HepG2 (cell line): ENCODE data around the gene RDH12. TPM values are rescaled to one million over a fixed set of nuclear protein-coding genes. Genes with fewer than 3 reads are reported as not detected.

Experiments used
- ATAC-seq: fragments of 200-7000 bp; cut with Tn5 transposase; 3 replicates; pipeline ENCODE4 v1.9.1; 2020; ENCODE audit warnings: mild to moderate bottlenecking, moderate library complexity
- BruUV-seq: library from RNA; stranded (reverse); fragments of 400-500 nt; replicated peaks from 2 replicates; lab custom pipeline; 2021; lab: Mats Ljungman, UMichigan
- CTCF ChIA-PET: fragments of 300-600 bp; formaldehyde crosslinking; extraction: SDS; loops from one replicate; lab custom pipeline; 2021; ENCODE audit warnings: low total read pairs, inconsistent platforms, low intra/inter-chr PET ratio; lab: Yijun Ruan, JAX
- POLR2A ChIA-PET: fragments of 350-600 bp; sonication (Branson Sonifier 250); formaldehyde crosslinking; loops from one replicate; lab custom pipeline; 2020; ENCODE audit warnings: antibody characterized with exemption, inconsistent platforms; lab: Yijun Ruan, JAX
- DNase-seq: peaks from one replicate; pipeline ENCODE4 v3.0.0-alpha.2; 2015; ENCODE audit warnings: low spot score
- FAIRE-seq: peaks from 3 replicates; lab custom pipeline; 2011; peaks lifted over from hg19 to GRCh38; lab: Jason Lieb, UNC
- H2AFZ ChIP-seq: one replicate; pipeline ENCODE4 v1.6.1; 2011; ENCODE audit warnings: low read length, inconsistent platforms
- H3K27ac ChIP-seq: fragments of 300-600 bp; 3 replicates; pipeline ENCODE4 v1.8.0; 2011; ENCODE audit warnings: mixed run types, mild to moderate bottlenecking, mixed read lengths, low read length, inconsistent platforms; ENCODE audit not compliant: insufficient read depth; ENCODE audit errors: extremely low read length
- H3K27me3 ChIP-seq, 2 experiments: fragments of 200-600 bp in 1 of 2; 2 replicates in 1 of 2; 3 replicates in 1 of 2; pipeline versions ENCODE4 v1.6.0 to v1.8.0; 2011; ENCODE audit warnings: low read length in 2 of 2, mild to moderate bottlenecking in 2 of 2, moderate library complexity in 2 of 2, inconsistent platforms in 1 of 2; ENCODE audit not compliant: insufficient read depth in 2 of 2, control insufficient read depth in 1 of 2
- H3K36me3 ChIP-seq, 2 experiments: fragments of 200-600 bp in 1 of 2; replicated peaks in 1 of 2; 2 replicates in 1 of 2; 3 replicates in 1 of 2; pipeline versions ENCODE4 v1.5.1 to v1.8.0; 2011; ENCODE audit warnings: low read length in 2 of 2, inconsistent platforms in 1 of 2; ENCODE audit not compliant: insufficient read depth in 2 of 2, control insufficient read depth in 1 of 2
- H3K4me1 ChIP-seq: 2 replicates; pipeline ENCODE4 v1.5.1; 2012; ENCODE audit warnings: low read length, inconsistent platforms; ENCODE audit not compliant: insufficient read depth
- H3K4me2 ChIP-seq: 2 replicates; pipeline ENCODE4 v1.6.0; 2011; ENCODE audit warnings: low read depth, low read length, inconsistent platforms
- H3K4me3 ChIP-seq, 3 experiments: fragments of 200-600 bp in 1 of 3; sonication (generic), shearing (Covaris generic) in 1 of 3; replicated peaks in 1 of 3; 2 replicates each; pipeline ENCODE4 v1.5.1; 2011 to 2016; ENCODE audit warnings: low read length in 3 of 3, inconsistent platforms in 2 of 3, low read depth in 2 of 3, mild to moderate bottlenecking in 2 of 3, control low read depth in 1 of 3, mixed read lengths in 1 of 3; ENCODE audit not compliant: insufficient read depth in 1 of 3
- H3K79me2 ChIP-seq: one replicate; pipeline ENCODE4 v1.6.1; 2011; ENCODE audit warnings: low read length, inconsistent platforms; ENCODE audit not compliant: insufficient read depth
- H3K9ac ChIP-seq: 2 replicates; pipeline ENCODE4 v1.6.0; 2011; ENCODE audit warnings: mild to moderate bottlenecking, low read depth, low read length, inconsistent platforms; ENCODE audit not compliant: insufficient read depth
- H3K9me3 ChIP-seq: 2 replicates; pipeline ENCODE4 v1.5.1; 2012; ENCODE audit warnings: mild to moderate bottlenecking, low read length
- H4K20me1 ChIP-seq: 2 replicates; pipeline ENCODE4 v1.6.0; 2011; ENCODE audit warnings: inconsistent platforms, mild to moderate bottlenecking, low read length, moderate library complexity; ENCODE audit not compliant: insufficient read depth
- AKAP8 ChIP-seq: sonication (generic); formaldehyde crosslinking; IDR thresholded peaks from 2 replicates; pipeline ENCODE4 v1.5.1; 2020; ENCODE audit warnings: mild to moderate bottlenecking, missing genetic modification reagents
- ATRX ChIP-seq: sonication (generic); formaldehyde crosslinking; IDR thresholded peaks from 2 replicates; pipeline ENCODE4 v1.4.0; 2020; ENCODE audit warnings: missing genetic modification reagents, borderline replicate concordance
- CBX5 ChIP-seq: sonication (generic); formaldehyde crosslinking; IDR thresholded peaks from 2 replicates; pipeline ENCODE4 v1.4.0; 2020; ENCODE audit warnings: missing genetic modification reagents, borderline replicate concordance
- MBNL3 ChIP-seq: fragments of 250-450 bp; sonication (Bioruptor Pico); conservative IDR thresholded peaks from 2 replicates; pipeline ENCODE4 v1.8.0; 2022; ENCODE audit warnings: mild to moderate bottlenecking, inconsistent platforms
- MIER2 ChIP-seq: IDR thresholded peaks from 2 replicates; pipeline ENCODE4 v1.6.1; 2016; ENCODE audit warnings: missing biosample characterization, missing genetic modification reagents
- PCBP1 ChIP-seq: fragments of 200-400 bp; formaldehyde crosslinking; IDR thresholded peaks from 2 replicates; pipeline ENCODE4 v1.6.1; 2017; ENCODE audit warnings: mild to moderate bottlenecking, low read depth, low read length, borderline replicate concordance
- RORA ChIP-seq: sonication (generic); formaldehyde crosslinking; IDR thresholded peaks from 2 replicates; pipeline ENCODE4 v1.5.0; 2020; ENCODE audit warnings: mild to moderate bottlenecking, missing genetic modification reagents, moderate library complexity
- SATB2 ChIP-seq: sonication (generic); formaldehyde crosslinking; IDR thresholded peaks from 2 replicates; pipeline ENCODE4 v1.5.0; 2020; ENCODE audit warnings: missing genetic modification reagents
- SMAD3 ChIP-seq: sonication (generic); formaldehyde crosslinking; IDR thresholded peaks from 2 replicates; pipeline ENCODE4 v1.4.0; 2020; ENCODE audit warnings: missing genetic modification reagents
- TMF1 ChIP-seq: sonication (generic); formaldehyde crosslinking; IDR thresholded peaks from 2 replicates; pipeline ENCODE4 v1.8.1; 2022; ENCODE audit warnings: low read depth, missing genetic modification reagents
- ZFAT ChIP-seq: sonication (generic); formaldehyde crosslinking; conservative IDR thresholded peaks from 2 replicates; pipeline ENCODE4 v1.8.1; 2023; ENCODE audit warnings: missing genetic modification reagents, inconsistent platforms
- ZFX ChIP-seq: sonication (generic); formaldehyde crosslinking; IDR thresholded peaks from 2 replicates; pipeline ENCODE4 v1.4.0; 2020; ENCODE audit warnings: mild to moderate bottlenecking, low read depth, missing genetic modification reagents, moderate library complexity
- WGBS: methylation state at CpG from one replicate; pipeline ENCODE4 v1.1.6; 2017; ENCODE audit warnings: low lambda C conversion rate; 5-methylcytosine and 5-hydroxymethylcytosine counted together
- in situ Hi-C: cut with HindIII; loops from 2 replicates; pipeline ENCODE4 v1.10.0; 2017; ENCODE audit warnings: low pct_unique_long_range_greater_than_20kb; ENCODE audit not compliant: extremely low pct_ligation_motif_present
- intact Hi-C: fragments of 100-400 bp; cut with micrococcal nuclease; formaldehyde crosslinking; loops from one replicate; pipeline ENCODE4 v1.10.0; 2022; ENCODE audit not compliant: unreplicated experiment
- polyA plus RNA-seq, 8 experiments: library from polyadenylated mRNA; depleted of rRNA in 3 of 8; stranded (reverse) in 7 of 8; unstranded in 1 of 8; fragments of >200 nt; fragmentation: Illumina TruSeq in 4 of 8; extraction: Trizol in 4 of 8; gene quantifications; 2 replicates each; pipeline versions ENCODE4 v1.2.1 to v1.2.3, GENCODE V29; 2011 to 2016; ENCODE audit warnings: low read depth in 4 of 8, missing spikeins in 1 of 8, mixed read lengths in 1 of 8; ENCODE audit not compliant: insufficient read depth in 1 of 8
- total RNA-seq, 5 experiments: library from RNA; depleted of rRNA; stranded (reverse); fragments of >200 nt; fragmentation: Illumina TruSeq; extraction: Trizol; gene quantifications; 2 replicates each; pipeline ENCODE4 v1.2.3, GENCODE V29; 2016; ENCODE audit warnings: low read depth in 1 of 5
- TF ChIP-seq, protein P1 (sequence below): sonication (generic); formaldehyde crosslinking; IDR thresholded peaks from 2 replicates; pipeline ENCODE4 v1.4.0; 2020; ENCODE audit warnings: missing genetic modification reagents

The RDH12 gene
- total and polyA plus RNA-seq, 2 of the 13 experiments (the other 11 are each of a cell fraction or from before 2014, with no cell fraction given): 1.6 to 2.1 TPM

DNA sequence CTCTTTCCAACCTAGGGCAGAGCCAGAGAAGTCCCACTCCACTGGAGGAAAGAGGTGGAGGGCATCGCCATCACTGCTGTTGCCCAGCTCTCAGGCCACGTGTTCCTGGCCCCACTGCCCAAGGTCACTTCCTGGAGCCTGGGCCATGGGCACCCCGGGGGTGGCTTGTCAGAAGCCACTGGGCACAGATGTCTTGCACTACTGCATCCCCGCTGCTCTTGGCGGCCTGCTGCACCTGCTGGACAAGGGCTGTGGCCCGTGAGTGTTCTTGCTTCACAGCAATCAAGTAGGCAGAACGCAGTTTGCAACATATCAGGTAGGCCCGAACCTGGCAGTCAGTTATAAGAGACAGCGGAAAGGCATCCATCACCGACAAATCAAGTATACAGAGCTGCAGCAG lies 46.6 kb downstream of the RDH12 start (continued):
- TF ChIP-seq ZFX (CRISPR knock-in tag): no peak

DNA sequence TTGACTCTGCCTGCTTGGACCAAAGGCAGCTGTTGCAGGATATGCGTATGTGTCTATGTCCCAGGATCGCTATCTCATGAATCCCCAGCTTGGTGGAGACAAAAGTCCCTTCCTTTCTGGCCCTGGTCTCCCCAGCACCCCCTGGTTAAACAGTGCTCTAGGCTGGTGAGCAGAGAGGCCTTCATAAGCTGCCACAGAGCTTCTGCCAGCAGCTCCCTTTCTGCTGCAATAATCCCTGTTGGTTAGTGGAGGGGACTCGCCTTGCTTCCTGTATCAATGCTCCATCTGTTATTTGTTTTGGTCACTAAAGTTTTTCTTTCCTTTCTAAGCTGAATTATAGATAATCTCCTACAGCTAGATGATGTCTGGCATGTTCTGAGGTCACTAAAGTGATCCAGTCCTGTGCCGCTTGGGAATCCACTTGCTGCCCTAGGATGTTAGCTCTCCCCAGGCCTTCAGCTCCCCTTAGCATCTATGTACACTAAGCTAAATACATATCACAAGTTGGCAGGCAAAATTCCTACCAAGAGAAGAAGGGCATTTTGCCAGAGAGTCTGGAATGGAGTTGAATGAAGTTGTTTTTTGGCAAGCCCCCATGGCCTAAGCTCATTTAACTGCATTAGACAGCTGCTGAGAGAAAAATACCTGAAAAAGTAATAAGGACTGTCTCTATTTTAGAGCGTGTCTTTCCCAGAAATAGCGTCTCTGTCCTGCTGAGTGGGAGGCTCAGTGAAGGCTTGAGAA lies 47.8 kb downstream of the RDH12 start:
- in situ Hi-C loops: no loop called here
- H3K4me2 ChIP-seq: no peak overlapping the region
- FAIRE-seq (no peak), ATAC-seq (no peak), DNase-seq (no peak)
- ChIA-PET POLR2A (no interaction called here), CTCF (no interaction called here)
- no peak overlapping the region for H3K27ac ChIP-seq
- no peak overlapping the region for H3K9ac ChIP-seq
- BruUV-seq: no TSS peak
- H3K79me2 ChIP-seq: no peaks in the 10 kb centered on the region
- no peaks in the 10 kb centered on the region for H3K27me3 ChIP-seq
- intact Hi-C loops: no loop called here
- 97% methylated on average over 6 of the region's 6 CpGs for WGBS
- H2AFZ ChIP-seq: no peak overlapping the region
- H3K4me3 ChIP-seq: no peak overlapping the region
- peaks cover 23 to 54% of the 10 kb centered on the region in 2 experiments; a peak in 4 of 5 replicates for H3K36me3 ChIP-seq
- no peaks in the 10 kb centered on the region for H4K20me1 ChIP-seq
- no peaks in the 10 kb centered on the region for H3K4me1 ChIP-seq
- H3K9me3 ChIP-seq: no peaks in the 10 kb centered on the region
- TF ChIP-seq PCBP1 (no peak), CBX5 (no peak), SMAD3 (CRISPR knock-in tag) (no peak), ZFAT (CRISPR knock-in tag) (no peak), TMF1 (CRISPR knock-in tag) (no peak), SATB2 (CRISPR knock-in tag) (no peak), AKAP8 (no peak), ATRX (CRISPR knock-in tag) (no peak), MIER2 (CRISPR knock-in tag) (no peak), MBNL3 (CRISPR knock-in tag) (no peak), RORA (CRISPR knock-in tag) (no peak)
- TF ChIP-seq, protein P1, sequence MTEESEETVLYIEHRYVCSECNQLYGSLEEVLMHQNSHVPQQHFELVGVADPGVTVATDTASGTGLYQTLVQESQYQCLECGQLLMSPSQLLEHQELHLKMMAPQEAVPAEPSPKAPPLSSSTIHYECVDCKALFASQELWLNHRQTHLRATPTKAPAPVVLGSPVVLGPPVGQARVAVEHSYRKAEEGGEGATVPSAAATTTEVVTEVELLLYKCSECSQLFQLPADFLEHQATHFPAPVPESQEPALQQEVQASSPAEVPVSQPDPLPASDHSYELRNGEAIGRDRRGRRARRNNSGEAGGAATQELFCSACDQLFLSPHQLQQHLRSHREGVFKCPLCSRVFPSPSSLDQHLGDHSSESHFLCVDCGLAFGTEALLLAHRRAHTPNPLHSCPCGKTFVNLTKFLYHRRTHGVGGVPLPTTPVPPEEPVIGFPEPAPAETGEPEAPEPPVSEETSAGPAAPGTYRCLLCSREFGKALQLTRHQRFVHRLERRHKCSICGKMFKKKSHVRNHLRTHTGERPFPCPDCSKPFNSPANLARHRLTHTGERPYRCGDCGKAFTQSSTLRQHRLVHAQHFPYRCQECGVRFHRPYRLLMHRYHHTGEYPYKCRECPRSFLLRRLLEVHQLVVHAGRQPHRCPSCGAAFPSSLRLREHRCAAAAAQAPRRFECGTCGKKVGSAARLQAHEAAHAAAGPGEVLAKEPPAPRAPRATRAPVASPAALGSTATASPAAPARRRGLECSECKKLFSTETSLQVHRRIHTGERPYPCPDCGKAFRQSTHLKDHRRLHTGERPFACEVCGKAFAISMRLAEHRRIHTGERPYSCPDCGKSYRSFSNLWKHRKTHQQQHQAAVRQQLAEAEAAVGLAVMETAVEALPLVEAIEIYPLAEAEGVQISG: no peak
